AG10803 (cell line): Measurements from ENCODE around the gene SLC34A3.

ENCODE experiments used
- DNase-seq: peaks from one replicate; pipeline ENCODE4 v3.0.0; 2010; ENCODE audit warnings: low read depth
- H3K4me3 ChIP-seq: 2 replicates; pipeline ENCODE4 v1.5.1; 2011; ENCODE audit warnings: mild to moderate bottlenecking, low read length, control low read depth
- CTCF ChIP-seq: conservative IDR thresholded peaks from 2 replicates; pipeline ENCODE4 v1.5.1; 2011; ENCODE audit warnings: mild to moderate bottlenecking, low read length, control low read depth, inconsistent platforms

The SLC34A3 gene

GRCh38 chr9:137232510-137232909 lies 1.8 kb downstream of the SLC34A3 start:
- no peak for TF ChIP-seq CTCF
- DNase-seq, result no peak
- H3K4me3 ChIP-seq, result no peak overlapping the region

DNA sequence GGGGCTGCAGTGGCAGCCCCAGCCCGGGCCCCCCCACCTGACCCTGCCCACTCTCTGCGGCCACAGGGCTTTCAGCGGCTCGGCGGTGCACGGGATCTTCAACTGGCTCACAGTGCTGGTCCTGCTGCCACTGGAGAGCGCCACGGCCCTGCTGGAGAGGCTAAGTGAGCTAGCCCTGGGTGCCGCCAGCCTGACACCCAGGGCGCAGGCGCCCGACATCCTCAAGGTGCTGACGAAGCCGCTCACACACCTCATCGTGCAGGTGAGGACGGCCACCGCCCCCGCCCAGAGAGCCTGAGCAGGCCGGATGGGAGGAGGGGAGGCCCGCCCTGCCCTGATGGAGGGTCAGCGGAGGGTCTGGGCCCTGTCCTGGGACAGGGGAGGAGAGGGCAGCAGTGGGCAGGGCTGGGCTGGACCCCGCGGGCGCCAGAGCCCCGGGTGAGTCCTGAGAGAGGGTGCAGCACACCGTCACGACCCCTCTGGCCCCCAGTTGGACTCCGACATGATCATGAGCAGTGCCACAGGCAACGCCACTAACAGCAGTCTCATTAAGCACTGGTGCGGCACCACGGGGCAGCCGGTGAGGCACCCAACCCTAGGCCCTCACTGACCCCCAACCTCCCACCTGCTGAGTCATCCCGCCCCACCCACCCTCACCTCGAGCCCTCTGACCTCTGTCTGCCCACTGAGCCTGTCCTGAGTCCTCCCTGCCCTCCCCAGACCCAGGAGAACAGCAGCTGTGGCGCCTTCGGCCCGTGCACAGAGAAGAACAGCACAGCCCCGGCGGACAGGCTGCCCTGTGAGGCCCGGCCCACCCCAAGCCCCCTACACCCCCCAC lies 2.7 kb downstream of the SLC34A3 start:
- no peak for TF ChIP-seq CTCF

DNA sequence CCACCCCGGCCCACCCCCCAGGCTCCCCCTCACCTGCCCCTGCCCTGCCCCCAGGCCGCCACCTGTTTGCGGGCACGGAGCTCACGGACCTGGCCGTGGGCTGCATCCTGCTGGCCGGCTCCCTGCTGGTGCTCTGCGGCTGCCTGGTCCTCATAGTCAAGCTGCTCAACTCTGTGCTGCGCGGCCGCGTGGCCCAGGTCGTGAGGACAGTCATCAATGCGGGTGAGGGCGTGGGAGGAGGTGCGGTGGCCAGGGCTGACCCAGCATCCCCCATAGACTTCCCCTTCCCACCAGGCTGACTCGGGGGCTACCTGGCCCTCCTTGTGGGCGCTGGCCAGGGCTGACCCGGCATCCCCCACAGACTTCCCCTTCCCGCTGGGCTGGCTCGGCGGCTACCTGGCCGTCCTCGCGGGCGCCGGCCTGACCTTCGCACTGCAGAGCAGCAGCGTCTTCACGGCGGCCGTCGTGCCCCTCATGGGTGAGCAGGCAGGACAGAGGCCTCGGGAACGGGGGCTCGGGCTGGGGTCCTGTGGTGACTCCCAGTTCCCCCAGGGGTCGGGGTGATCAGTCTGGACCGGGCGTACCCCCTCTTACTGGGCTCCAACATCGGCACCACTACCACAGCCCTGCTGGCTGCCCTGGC lies 3.5 kb downstream of the SLC34A3 start:
- TF ChIP-seq CTCF, result no peak
- DNase-seq, result no peak
- no peak overlapping the region for H3K4me3 ChIP-seq

More for the DNA sequence above, 2.7 kb downstream of the SLC34A3 start:
- no peak for DNase-seq
- no peak overlapping the region for H3K4me3 ChIP-seq

- TF ChIP-seq CTCF, result no peak
- H3K4me3 ChIP-seq, result no peak overlapping the region
These were observed 4.2 kb downstream of the SLC34A3 start for GRCh38 chr9:137234758-137235423.

DNA sequence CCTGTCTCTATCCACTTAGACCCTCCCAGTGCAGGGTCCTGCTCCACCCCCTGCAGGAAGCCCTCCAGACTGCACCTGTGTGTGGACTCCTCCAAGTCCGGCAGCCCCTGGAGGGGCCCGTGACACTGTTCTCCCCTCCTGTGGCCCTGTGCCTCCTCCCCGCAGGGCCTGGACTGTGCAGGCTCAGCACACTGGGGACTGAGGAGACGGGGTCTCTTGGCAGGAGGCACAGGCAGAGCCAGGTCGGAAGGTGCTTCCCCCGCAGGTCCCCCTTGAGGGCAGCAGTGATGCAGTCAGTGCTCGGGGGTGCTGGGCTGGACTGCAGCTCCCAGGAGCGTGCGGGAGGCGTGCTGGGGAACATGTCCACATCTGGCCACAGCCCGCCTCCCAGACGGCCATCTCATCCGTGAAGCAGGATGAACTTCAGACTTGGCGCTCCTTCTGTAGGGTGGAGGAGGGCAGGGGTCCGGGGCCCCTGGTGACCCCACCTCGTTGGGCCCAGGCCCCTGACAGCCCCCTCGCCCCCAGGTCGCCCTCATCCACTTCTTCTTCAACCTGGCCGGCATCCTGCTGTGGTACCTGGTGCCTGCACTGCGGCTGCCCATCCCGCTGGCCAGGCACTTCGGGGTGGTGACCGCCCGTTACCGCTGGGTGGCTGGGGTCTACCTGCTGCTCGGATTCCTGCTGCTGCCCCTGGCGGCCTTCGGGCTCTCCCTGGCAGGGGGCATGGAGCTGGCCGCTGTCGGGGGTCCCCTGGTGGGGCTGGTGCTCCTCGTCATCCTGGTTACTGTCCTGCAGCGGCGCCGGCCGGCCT lies 4.9 kb downstream of the SLC34A3 start:
- TF ChIP-seq CTCF, result 0 out of 2 replicates have a peak, but pooled peaks have one; percentile 4
- DNase-seq, result no peak
- H3K4me3 ChIP-seq, result no peak overlapping the region

More at GRCh38 chr9:137234758-137235423, 4.2 kb downstream of the SLC34A3 start:
- no peak for DNase-seq

- peak; percentile 74 for TF ChIP-seq CTCF
- DNase-seq, result peak; percentile 62
- H3K4me3 ChIP-seq, result no peak overlapping the region
These were observed 5.7 kb downstream of the SLC34A3 start for GRCh38 chr9:137236238-137236935.
